T-helper 1 cell (primary cell): ENCODE measurements around the gene ASTE1.

ENCODE experiments used
- DNase-seq, 5 donors: peaks; one replicate each; pipeline ENCODE4 v3.0.0-alpha.2; 2012 to 2020
- total RNA-seq, 4 donors: gene quantifications; one replicate each; lab custom pipeline; 2026; lab: John Stamatoyannopoulos, UW

The ASTE1 gene
- 24.3 to 32.7 (median 29.3) reads per million in 4 donors for total RNA-seq

GRCh38 chr3:131026321-131027151 lies at the start of gene ASTE1, which contains the start of gene NEK11:
TSS of gene ASTE1 (minus strand) at chr3:131026825. CDS start at chr3:131025306, 1,519 bp downstream.
TSS of gene NEK11 (plus strand) at chr3:131026877. CDS start at chr3:131029709, 2,832 bp downstream.
- DNase-seq = peak; percentile 82 to 91 (median 88)

GRCh38 chr3:131075632-131076328 lies 49.2 kb upstream of the ASTE1 start:
- no peak for DNase-seq

GRCh38 chr3:131072845-131073244 lies 46.2 kb upstream of the ASTE1 start:
- no peak for DNase-seq

GRCh38 chr3:131072099-131072559 lies 45.5 kb upstream of the ASTE1 start:
- no peak for DNase-seq

DNA sequence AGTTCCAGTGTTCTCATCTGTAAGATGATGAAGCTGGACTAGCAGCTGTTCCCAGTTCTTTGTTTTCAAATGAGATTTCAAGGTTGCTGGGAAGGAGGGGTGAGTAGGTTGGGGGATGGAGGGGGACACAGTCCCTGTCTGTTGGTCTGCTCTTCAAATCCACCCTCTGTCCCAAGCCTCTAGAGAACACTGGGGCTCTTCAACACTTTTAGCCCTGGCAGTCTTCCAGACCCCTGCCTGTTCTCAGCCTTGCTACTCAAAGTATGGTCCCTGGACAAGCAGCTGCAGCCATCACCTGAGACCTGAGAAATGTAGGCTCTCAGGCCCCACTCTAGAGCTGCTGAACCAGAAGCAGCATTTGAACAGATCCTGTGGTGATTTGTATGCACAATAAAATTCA lies 41.4 kb upstream of the ASTE1 start:
- no peak for DNase-seq

GRCh38 chr3:131053043-131053859 lies 26.6 kb upstream of the ASTE1 start:
- no peak for DNase-seq

DNA sequence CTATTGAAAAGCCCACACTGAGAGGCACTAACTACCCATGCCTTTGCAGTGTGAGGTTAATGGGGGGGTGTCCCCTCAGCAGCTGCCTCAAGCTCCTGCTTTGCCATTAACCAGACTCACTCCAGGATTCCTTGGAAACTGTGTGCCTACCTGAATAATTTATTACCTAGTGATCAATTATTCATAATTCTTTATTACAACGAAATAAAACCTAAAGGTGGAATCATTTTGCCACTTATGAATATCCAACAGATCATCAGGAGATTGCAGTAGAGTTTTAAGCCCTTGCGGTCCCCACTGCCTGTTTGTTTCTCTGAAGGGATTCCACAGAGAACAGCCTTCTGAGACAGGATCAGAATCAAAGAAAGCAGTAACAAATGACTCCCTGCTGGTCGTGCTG lies 23.4 kb upstream of the ASTE1 start:
- no peak for DNase-seq

DNA sequence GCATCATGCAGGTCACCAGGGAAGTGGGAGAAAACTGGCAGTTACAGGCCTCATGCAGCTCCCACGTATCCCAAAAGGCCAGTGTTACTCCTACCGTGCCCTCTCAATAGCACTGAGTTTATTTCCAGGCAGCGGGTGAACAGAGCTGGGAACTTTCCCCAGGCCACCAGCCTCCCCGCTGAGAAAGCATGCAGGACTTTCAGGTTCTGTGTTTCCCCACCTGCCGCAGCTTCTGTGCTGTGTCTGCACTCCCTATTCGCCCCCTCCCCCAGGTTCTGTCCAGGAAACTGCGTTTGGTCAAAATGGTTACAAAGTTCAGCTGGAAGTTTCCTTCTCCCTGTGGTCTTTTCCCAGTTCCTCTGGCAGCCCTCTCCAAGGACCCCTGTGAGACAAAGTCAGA lies 21.4 kb upstream of the ASTE1 start:
- no peak for DNase-seq

- no peak for DNase-seq
Observed at GRCh38 chr3:131047582-131047981, 21.0 kb upstream of the ASTE1 start.

DNA sequence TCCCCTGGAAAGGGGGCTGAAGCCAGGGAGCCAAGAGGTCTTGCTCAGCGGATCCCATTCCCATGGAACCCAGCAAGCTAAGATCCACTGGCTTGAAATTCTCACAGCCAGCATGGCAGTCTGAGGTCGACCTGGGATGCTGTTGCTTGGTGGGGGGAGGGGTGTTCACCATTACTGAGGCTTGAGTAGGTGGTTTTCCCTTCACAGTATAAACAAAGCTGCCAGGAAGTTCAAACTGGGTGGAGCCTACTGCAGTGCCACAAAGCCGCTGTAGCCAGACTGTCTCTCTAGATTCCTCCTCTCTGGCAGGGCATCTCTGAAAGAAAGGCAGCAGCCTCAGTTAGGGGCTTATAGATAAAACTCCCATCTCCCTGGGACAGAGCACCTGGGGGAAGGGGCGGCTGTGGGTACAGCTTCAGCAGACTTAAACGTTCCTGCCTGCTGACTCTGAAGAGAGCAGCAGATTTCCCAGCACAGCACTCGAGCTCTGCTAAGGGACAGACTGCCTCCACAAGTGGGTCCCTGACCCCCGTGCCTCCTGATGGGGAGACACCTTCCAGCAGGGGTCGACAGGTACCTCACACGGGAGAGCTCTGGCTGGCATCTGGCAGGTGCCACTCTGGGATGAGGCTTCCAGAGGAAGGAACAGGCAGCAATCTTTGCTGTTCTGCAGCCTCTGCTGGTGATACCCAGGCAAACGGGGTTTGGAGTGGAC lies 15.8 kb upstream of the ASTE1 start:
- peak in 3 of 5 donors; percentile 6 to 75 (median 7) for DNase-seq

- no peak for DNase-seq
Observed at GRCh38 chr3:131038326-131038725, 11.7 kb upstream of the ASTE1 start.

GRCh38 chr3:131036986-131037385 lies 10.4 kb upstream of the ASTE1 start:
- no peak for DNase-seq

GRCh38 chr3:131036200-131036816 lies 9.7 kb upstream of the ASTE1 start:
- no peak for DNase-seq

DNA sequence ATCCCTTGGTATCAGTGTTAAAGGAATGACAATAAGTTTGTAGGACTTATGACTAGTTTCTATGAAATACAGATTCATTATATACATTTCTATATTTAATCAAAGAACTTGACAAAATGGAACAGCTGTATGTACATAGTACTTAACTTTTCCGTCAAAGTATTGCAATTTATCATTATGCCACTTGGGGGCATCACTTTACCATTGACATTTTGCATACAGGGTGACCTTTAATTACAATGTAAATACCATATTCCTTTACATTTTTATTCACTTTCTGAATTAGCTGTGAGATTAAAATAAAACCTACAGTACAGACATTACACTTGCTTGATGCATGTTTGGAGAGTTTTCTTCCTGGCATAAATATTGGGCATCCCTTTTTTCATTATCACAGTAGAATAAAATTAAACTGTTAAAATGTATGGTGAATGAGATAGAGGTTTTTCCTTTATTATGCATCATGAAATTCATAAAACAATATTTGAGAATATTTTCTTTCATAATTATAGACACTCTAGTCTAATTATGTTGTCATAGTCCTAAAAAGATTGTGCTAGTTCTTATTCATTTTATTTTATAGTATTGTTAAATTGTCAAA lies 7.0 kb upstream of the ASTE1 start:
- DNase-seq = peak in 2 of 5 donors; percentile 23 to 61

DNA sequence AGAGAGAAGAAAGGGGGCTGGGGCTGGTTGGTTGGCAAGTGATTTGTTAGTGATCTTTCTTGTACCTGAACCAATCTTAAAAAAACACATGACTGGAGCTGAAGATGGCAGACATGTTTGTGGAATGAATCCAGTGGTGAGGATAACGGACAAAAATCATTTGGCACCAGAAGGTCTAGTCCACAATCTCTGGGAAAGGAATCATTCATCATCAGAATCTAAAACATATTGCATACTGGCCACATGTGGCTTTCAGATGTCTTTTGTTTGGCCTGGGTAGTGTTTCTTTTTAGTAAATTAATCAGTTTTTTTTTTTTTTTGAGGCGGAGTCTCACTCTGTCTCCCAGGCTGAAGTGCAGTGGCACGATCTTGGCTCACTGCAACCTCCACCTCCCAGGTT lies 5.0 kb upstream of the ASTE1 start:
- no peak for DNase-seq

DNA sequence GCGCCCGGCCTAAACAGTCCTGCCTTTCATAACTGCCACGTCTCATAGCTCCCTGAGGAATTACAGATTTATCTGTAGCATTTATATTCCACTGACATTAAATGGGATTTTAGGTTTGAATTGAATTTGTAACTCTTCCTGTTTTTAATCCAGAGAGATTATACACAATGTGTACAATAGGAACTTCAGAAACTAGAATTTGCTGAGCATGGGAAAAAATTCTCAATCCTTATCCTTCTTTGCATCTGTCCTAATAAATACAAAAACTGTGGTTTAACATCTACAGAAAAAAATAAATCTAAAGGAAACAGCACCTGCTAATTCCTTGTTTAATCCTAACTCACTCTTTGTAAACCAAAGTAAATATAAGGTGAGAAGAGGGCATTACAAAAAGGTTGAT lies 2.2 kb upstream of the ASTE1 start:
- no peak for DNase-seq

- DNase-seq = no peak
Observed at GRCh38 chr3:131025539-131025938, 1.1 kb downstream of the ASTE1 start.

- no peak for DNase-seq
Observed at GRCh38 chr3:131020122-131020693, 6.4 kb downstream of the ASTE1 start.

DNA sequence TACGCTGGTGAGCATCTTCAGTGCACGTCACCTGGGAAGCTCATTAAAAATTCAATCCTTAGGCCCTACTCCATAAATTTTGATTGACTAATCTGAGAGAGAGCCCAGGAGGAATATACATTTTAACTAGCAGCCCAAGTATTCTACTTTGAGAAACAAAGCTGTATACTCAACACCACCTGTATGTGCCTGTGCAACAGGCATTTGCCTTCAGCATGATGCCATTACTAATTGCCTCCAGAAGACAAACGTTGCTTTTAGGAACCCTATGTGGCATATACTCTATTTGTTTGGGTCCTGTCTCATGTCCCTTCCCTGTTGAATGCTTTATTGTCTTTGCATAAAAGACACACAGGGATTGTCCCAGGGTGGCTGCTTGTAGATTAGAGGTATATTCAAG lies 7.7 kb downstream of the ASTE1 start:
- DNase-seq = no peak

DNA sequence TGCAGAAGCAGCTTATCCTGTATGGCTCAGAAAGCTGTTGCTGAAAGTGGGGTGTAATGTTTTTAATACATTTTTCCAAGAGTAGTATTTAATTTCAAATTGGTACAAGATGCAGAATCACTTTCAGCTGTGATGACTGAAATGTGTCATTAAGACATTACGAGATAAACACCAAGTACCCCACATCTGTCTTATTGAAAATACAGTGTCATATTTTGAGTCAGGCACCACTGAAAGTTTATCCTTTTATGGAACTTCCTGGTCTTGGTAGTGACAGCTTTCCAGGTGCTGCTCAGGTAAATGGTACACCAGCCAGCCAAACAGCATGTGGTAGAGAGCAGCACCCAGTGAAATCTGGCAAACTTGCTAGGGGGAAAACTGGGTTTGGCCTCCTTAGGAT lies 16.9 kb downstream of the ASTE1 start:
- no peak for DNase-seq

- DNase-seq = no peak
Observed at GRCh38 chr3:131008326-131008725, 18.3 kb downstream of the ASTE1 start.
